GM23338 (cell line): ENCODE measurements around the gene TBC1D5. TPM values are rescaled to one million over a fixed set of nuclear protein-coding genes. Genes with fewer than 3 reads are reported as not detected.

Source experiments
- ATAC-seq: fragments of 200-7000 bp; cut with Tn5 transposase; 3 replicates; pipeline ENCODE4 v1.9.1; 2020
- DNase-seq: peaks from one replicate; pipeline ENCODE4 v3.0.0-alpha.2; 2015; ENCODE audit warnings: low spot score
- H2AFZ ChIP-seq: fragments of 200-600 bp; sonication (generic); 2 replicates; pipeline ENCODE4 v1.8.0; 2016; ENCODE audit warnings: antibody characterized with exemption, mild to moderate bottlenecking, moderate library complexity
- H3F3A ChIP-seq: fragments of 200-600 bp; sonication (generic); replicated peaks from 2 replicates; pipeline ENCODE4 v1.8.0; 2017; ENCODE audit warnings: antibody characterized with exemption, mixed run types, low read depth
- H3K27ac ChIP-seq: fragments of 200-600 bp; sonication (generic); 2 replicates; pipeline ENCODE4 v1.6.1; 2016; ENCODE audit warnings: low read depth
- H3K27me3 ChIP-seq: fragments of 200-600 bp; sonication (generic); 2 replicates; pipeline ENCODE4 v1.8.0; 2016; ENCODE audit warnings: mild to moderate bottlenecking, mixed run types, moderate library complexity; ENCODE audit not compliant: insufficient read depth
- H3K36me3 ChIP-seq: fragments of 200-600 bp; sonication (generic); 2 replicates; pipeline ENCODE4 v1.8.0; 2016; ENCODE audit warnings: mild to moderate bottlenecking; ENCODE audit not compliant: insufficient read depth
- H3K4me1 ChIP-seq: fragments of 200-600 bp; sonication (generic); 2 replicates; pipeline ENCODE4 v1.8.0; 2016; ENCODE audit warnings: mild to moderate bottlenecking, moderate library complexity; ENCODE audit not compliant: insufficient read depth
- H3K4me2 ChIP-seq: fragments of 200-600 bp; sonication (generic); 2 replicates; pipeline ENCODE4 v1.7.1; 2017; ENCODE audit warnings: mixed run types
- H3K4me3 ChIP-seq: fragments of 200-600 bp; sonication (generic); 2 replicates; pipeline ENCODE4 v1.6.1; 2016; ENCODE audit warnings: mixed run types
- H3K79me2 ChIP-seq: fragments of 200-600 bp; sonication (generic); replicated peaks from 2 replicates; pipeline ENCODE4 v1.8.0; 2017; ENCODE audit warnings: mild to moderate bottlenecking; ENCODE audit not compliant: insufficient read depth
- H3K9me2 ChIP-seq: fragments of 200-600 bp; sonication (generic); 2 replicates; pipeline ENCODE4 v1.8.0; 2017; ENCODE audit not compliant: insufficient read depth
- H4K20me1 ChIP-seq: fragments of 200-600 bp; sonication (generic); replicated peaks from 2 replicates; pipeline ENCODE4 v1.8.0; 2017; ENCODE audit warnings: mild to moderate bottlenecking; ENCODE audit not compliant: insufficient read depth
- H3K27ac Mint-ChIP-seq: 2 replicates; pipeline ENCODE4 v1.8.0; 2020; ENCODE audit warnings: inconsistent platforms, mild to moderate bottlenecking, moderate library complexity, mixed read lengths
- H3K27me3 Mint-ChIP-seq: 3 replicates; pipeline ENCODE4 v1.8.0; 2022; ENCODE audit warnings: low read depth, mild to moderate bottlenecking, moderate library complexity, mixed read lengths, inconsistent platforms; ENCODE audit not compliant: insufficient read depth, poor library complexity
- H3K36me3 Mint-ChIP-seq: 3 replicates; pipeline ENCODE4 v1.8.0; 2021; ENCODE audit warnings: low read depth, mild to moderate bottlenecking, inconsistent platforms, moderate library complexity, mixed read lengths
- H3K4me1 Mint-ChIP-seq: 3 replicates; pipeline ENCODE4 v1.8.0; 2020; ENCODE audit warnings: mild to moderate bottlenecking, inconsistent platforms, mixed read lengths
- H3K4me3 Mint-ChIP-seq: 3 replicates; pipeline ENCODE4 v1.8.0; 2021; ENCODE audit warnings: moderate library complexity, mild to moderate bottlenecking, inconsistent platforms, mixed read lengths
- H3K9me3 Mint-ChIP-seq: 3 replicates; pipeline ENCODE4 v1.8.0; 2020; ENCODE audit warnings: moderate library complexity, mild to moderate bottlenecking, inconsistent platforms, mixed read lengths
- CREB1 ChIP-seq: fragments of 250-450 bp; sonication (Bioruptor Pico); IDR thresholded peaks from 2 replicates; pipeline ENCODE4 v1.5.0; 2020; ENCODE audit warnings: low read depth, mild to moderate bottlenecking, moderate library complexity
- CTCF ChIP-seq, 2 experiments: fragments of 200-600 bp in 1 of 2; sonication (generic) in 1 of 2; conservative IDR thresholded peaks; 2 replicates each; pipeline versions ENCODE4 v1.5.1 to v1.6.1; 2016 to 2017; ENCODE audit warnings: antibody characterized with exemption in 2 of 2, low read depth in 2 of 2, mild to moderate bottlenecking in 2 of 2, moderate library complexity in 1 of 2
- ETS1 ChIP-seq: IDR thresholded peaks from 2 replicates; pipeline ENCODE4 v1.6.1; 2016; ENCODE audit warnings: antibody characterized with exemption
- EZH2 ChIP-seq: fragments of 200-600 bp; sonication (generic); IDR thresholded peaks from one replicate; pipeline ENCODE4 v1.8.0; 2017; ENCODE audit warnings: antibody characterized with exemption, mild to moderate bottlenecking, low read depth; ENCODE audit not compliant: unreplicated experiment
- EZH2phosphoT487 ChIP-seq: fragments of 200-600 bp; sonication (generic); IDR thresholded peaks from one replicate; pipeline ENCODE4 v1.8.1; 2018; ENCODE audit warnings: antibody characterized with exemption; ENCODE audit not compliant: unreplicated experiment
- JUNB ChIP-seq: IDR thresholded peaks from one replicate; pipeline ENCODE4 v1.6.1; 2016; ENCODE audit warnings: antibody characterized with exemption; ENCODE audit not compliant: unreplicated experiment
- NANOG ChIP-seq: IDR thresholded peaks from 2 replicates; pipeline ENCODE4 v1.6.1; 2016; ENCODE audit warnings: antibody characterized with exemption, borderline replicate concordance
- POLR2AphosphoS5 ChIP-seq: IDR thresholded peaks from 2 replicates; pipeline ENCODE4 v1.6.1; 2016; ENCODE audit warnings: antibody characterized with exemption, low read depth
- REST ChIP-seq: IDR thresholded peaks from one replicate; pipeline ENCODE4 v1.6.1; 2018; ENCODE audit warnings: antibody characterized with exemption; ENCODE audit not compliant: unreplicated experiment
- STAT1 ChIP-seq: IDR thresholded peaks from one replicate; pipeline ENCODE4 v1.6.1; 2016; ENCODE audit warnings: antibody characterized with exemption; ENCODE audit not compliant: unreplicated experiment
- ZNF114 ChIP-seq: fragments of 250-450 bp; sonication (Bioruptor Pico); IDR thresholded peaks from 2 replicates; pipeline ENCODE4 v1.5.0; 2020; ENCODE audit warnings: mild to moderate bottlenecking, moderate library complexity
- ZNF331 ChIP-seq: fragments of 250-450 bp; sonication (Bioruptor Pico); IDR thresholded peaks from 2 replicates; pipeline ENCODE4 v1.5.0; 2020; ENCODE audit warnings: low read depth, mild to moderate bottlenecking, moderate library complexity
- polyA plus RNA-seq: library from polyadenylated mRNA; unstranded; fragments of >200 nt; fragmentation: Nextera tagmentation; extraction: Ambion mirVana; gene quantifications from 2 replicates; pipeline ENCODE4 v1.2.1, GENCODE V29; 2016
- total RNA-seq: library from RNA; depleted of rRNA; stranded (reverse); fragments of >200 nt; shearing (Covaris generic); gene quantifications from 2 replicates; pipeline ENCODE4 v1.2.3, GENCODE V29; 2014

TBC1D5 gene
- total and polyA plus RNA-seq, 2 experiments from 2014 or later = 21.8 to 48.1 TPM

GRCh38 chr3:17489139-17489538 is 253.3 kb downstream of the TBC1D5 start (continued):
- TF ChIP-seq ETS1 (no peak), CREB1 (CRISPR knock-in tag) (no peak), ZNF331 (CRISPR knock-in tag) (no peak), ZNF114 (CRISPR knock-in tag) (no peak), POLR2AphosphoS5 (no peak), NANOG (no peak), STAT1 (no peak), EZH2 (no peak), REST (no peak), CTCF (conservative IDR thresholded peaks at IDR 0.05; ENCODE audit: low read depth in 2 of 2) (no peak)

GRCh38 chr3:17481116-17481515 is 261.3 kb downstream of the TBC1D5 start:
- Histone ChIP-seq H3K4me3 (no peak overlapping the region), H3K4me2 (no peak overlapping the region), H3K4me1 (peaks cover 6% of the 10 kb centered on the region), H3F3A (no peaks in the 10 kb centered on the region), H3K36me3 (no peaks in the 10 kb centered on the region), H3K27ac (no peak overlapping the region), H2AFZ (no peak overlapping the region), H3K27me3 (no peaks in the 10 kb centered on the region), H3K79me2 (no peaks in the 10 kb centered on the region), H4K20me1 (no peaks in the 10 kb centered on the region), H3K9me2 (no peaks in the 10 kb centered on the region)
- H3K36me3 Mint-ChIP-seq = peaks cover 12% of the 10 kb centered on the region; the same call in 2 of the 3 replicates
- H3K9me3 Mint-ChIP-seq = peaks cover 11% of the 10 kb centered on the region
- H3K4me1 Mint-ChIP-seq = peaks cover 12% of the 10 kb centered on the region; the same call in 2 of the 3 replicates
- DNase-seq (no peak), ATAC-seq (no peak)
- H3K27me3 Mint-ChIP-seq = peaks cover 2% of the 10 kb centered on the region
- no peak overlapping the region for H3K4me3 Mint-ChIP-seq
- H3K27ac Mint-ChIP-seq = no peak overlapping the region
- TF ChIP-seq STAT1 = no peak
- TF ChIP-seq POLR2AphosphoS5 = no peak
- no peak for TF ChIP-seq ETS1
- no peak for TF ChIP-seq CREB1 (CRISPR knock-in tag)
- no peak for TF ChIP-seq EZH2
- no peak for TF ChIP-seq CTCF (conservative IDR thresholded peaks at IDR 0.05; ENCODE audit: low read depth in 2 of 2)
- no peak for TF ChIP-seq EZH2phosphoT487
- TF ChIP-seq JUNB = no peak
- TF ChIP-seq NANOG = no peak
- TF ChIP-seq REST = no peak
- TF ChIP-seq ZNF331 (CRISPR knock-in tag) = no peak
